ENCODE data around the gene SPRED1.

The SPRED1 gene

DNA sequence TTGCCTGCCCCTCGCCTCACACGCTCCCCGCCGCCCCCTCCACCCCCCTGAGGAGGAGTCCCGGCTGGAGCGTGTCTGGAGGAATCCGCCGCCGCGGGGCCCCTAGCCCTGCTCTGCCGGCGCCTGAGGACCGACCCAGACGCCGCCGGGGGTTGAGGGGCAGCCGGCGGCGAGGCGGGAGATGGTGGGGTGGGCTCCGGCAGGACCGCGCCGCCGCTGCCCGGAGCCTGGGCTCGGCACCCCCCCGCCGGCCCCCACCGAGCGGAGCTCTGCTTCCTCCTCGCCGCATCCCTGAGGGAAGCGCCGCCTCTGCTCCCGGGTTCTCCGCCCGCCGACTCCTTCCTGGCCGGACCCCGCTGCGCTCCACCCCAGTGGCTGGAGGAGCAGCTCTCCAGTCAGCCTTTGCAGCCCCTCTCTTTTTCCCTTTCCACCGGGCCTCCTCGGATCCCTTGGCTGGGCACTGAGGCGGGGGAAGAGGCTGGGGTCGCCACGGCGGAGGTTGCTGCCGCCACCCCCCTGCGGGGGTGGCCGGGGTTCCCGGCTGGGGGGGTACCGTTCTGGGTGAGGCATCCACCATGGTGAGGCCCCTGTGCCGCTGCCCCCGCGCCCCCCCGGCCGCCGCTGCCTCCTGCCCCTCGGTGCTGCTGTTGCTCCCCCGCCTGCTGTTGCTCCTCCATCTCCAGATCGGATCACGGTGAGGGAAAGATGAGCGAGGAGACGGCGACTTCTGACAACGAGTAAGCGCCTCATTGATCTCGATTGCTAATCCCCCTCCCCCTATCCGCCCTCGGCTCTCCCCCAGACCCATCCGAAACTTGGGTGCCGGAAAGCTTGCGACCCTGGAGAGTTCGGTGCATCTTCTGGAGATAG lies at the start of gene SPRED1:
Gene SPRED1 (plus strand): TSS at position 356 of the 870 bp plus-strand sequence. CDS start 350 bp downstream, at position 706.
- DNase-seq (ENCODE audit: low read depth in 2 of 3, low spot score in 1 of 3), result no peak

DNA sequence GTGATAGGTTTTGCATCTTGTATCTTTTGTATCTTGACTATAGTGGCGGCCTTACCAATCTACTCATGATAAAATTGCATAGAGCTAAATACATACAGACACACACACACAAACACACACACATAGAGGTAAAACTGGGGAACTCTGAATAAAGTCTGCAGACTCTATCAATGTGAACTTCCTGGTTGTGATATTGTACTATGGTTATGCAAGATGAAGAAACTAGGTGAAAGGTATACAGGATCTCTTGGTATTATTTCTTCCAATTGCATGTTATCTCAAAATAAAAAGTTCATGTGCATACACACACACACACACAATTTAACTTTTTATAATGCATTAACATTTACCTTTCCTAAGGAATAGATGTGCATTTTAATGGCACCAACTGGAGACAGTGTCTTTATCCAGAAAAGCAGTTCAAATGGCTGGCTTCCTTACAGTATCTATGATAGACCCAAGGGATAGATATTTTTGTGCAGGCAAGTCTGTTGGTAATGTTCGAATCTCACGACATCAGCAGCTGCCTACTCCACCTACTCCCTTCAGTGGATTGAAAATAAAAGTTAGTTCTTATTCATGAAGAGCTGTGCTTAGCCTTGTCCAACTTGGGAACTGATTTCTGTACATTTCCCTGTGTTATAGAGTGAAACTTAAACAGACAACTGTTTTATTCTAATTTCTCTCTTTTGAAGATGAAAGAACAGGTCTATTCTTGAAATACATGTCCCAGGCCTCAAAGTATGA lies 46.9 kb upstream of the SPRED1 start:
- no peak for DNase-seq (ENCODE audit: low read depth in 2 of 3, low spot score in 1 of 3)

DNA sequence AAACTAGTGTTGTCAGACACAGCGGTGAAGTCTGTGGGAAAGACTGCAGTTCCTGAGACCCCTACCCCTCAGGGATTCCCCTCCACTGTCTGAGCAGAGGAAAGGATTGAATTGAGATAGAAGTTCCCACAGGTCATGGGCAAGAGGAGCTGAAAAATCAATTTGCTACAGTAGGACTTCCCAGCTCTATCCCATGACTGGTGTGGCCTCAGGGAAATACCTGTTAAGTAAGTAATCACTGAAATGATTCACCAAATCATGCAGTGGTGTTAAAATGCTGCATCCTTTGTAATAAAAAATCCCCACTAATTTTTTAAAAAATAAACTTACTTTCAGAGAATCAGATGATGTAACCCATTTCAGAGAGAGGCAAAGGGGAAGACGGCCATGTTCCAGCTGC lies 45.0 kb upstream of the SPRED1 start:
- DNase-seq (ENCODE audit: low read depth in 2 of 3, low spot score in 1 of 3), result no peak

DNA sequence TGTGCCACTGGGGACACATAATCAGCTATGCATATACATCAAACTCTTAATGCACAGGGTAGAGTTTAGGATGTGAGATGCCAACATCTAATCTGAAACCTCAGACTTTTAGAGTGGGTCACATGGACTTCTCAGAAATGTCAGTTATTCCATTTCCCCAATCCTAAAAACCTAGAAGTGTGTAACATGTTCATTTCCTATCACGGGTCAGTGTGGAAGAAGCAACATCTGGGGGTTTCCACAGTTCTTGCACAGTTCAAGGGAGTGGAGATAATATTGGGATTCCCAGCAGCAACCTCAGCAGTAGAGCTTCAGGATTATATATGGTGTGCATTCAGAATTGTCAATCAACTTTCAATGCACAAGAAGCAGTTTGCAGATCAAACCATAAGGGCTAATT lies 44.4 kb upstream of the SPRED1 start:
- DNase-seq (ENCODE audit: low read depth in 2 of 3, low spot score in 1 of 3), result no peak

DNA sequence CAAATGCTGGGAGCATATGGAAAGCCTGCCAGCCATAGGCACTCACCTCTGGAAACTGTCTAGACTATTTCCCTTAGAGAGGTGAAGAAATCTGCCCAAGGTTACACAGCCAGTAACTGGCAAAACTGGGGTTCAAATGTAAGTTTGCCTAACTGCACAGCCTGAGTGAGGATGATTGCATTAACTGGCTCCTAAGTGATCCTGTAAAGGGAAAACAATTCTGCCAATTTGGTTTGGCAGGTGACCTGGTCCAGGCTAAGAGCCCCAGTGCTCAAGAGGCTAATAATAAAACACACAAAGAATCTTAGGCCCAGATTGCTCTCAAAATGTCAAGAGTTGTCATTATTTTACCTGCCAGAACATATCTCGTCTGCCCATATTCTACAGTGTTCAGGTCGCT lies 43.9 kb upstream of the SPRED1 start:
- DNase-seq (ENCODE audit: low read depth in 2 of 3, low spot score in 1 of 3), result no peak

DNA sequence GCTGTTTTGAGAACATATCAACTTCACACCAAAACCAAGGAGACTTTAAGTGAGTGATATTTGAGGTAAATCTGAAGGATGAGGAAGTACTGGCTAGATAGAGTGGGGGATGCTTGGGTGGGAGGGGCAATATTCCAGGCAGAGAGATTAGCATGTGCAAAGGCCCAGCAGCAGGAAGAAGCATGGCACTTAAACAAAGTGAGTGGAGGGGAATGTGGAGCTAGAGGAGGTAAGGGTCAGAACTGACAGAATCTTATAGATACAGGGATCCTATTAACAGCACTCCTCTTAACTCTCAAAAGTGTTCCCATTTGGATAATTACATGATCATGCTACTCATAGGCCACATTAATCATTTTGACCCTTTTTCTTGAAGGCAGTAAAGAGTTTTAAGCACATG lies 41.4 kb upstream of the SPRED1 start:
- no peak for DNase-seq (ENCODE audit: low read depth in 2 of 3, low spot score in 1 of 3)

DNA sequence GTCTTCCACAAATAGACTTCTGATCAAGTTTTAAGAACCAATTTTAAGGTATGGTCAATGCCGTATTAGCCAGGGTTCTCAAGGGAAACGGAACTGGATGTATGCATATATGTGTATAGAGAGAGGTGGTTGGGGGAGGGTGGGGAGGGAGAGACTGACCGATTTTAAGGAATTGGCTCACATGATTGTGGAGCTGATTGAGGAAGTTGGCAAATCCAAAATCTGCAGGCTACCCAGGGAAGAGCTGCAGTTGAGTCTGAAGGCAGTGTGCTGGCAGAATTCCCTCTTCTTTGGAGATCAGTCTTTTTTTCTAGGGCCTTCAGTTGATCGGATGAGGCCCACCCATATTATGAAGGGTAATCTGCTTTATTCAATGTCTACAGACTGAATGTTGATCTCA lies 40.8 kb upstream of the SPRED1 start:
- DNase-seq (ENCODE audit: low read depth in 2 of 3, low spot score in 1 of 3), result no peak

DNA sequence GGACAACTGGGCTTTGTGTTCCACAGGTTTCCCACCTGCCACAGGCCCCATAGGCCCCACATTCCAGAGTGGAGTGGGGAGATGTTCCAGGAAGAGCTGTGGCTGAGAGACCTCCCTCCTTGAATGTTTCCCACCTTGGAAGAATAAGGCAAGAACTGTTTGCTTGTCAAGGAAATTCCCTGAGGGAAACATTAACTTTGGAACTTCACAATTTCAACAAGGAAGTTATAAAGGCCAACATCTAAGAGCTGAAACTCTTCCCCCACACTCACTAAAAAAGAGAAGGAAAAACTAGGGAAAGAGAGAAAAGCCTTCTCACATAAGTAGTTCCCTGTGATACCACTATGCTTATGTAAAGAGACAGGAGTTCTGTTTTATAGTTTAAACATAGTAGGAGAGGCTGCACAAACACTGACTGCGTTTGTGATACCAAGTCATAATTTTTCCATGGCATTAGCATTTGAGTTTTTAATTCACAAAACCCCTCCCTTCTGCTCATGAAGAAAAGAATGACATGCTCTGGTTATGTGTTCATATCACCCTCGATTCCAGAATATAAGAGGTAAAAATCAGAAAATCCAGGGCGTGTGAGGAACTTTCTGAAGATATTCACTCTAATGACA lies 39.8 kb upstream of the SPRED1 start:
- DNase-seq (ENCODE audit: low read depth in 2 of 3, low spot score in 1 of 3), result no peak

DNA sequence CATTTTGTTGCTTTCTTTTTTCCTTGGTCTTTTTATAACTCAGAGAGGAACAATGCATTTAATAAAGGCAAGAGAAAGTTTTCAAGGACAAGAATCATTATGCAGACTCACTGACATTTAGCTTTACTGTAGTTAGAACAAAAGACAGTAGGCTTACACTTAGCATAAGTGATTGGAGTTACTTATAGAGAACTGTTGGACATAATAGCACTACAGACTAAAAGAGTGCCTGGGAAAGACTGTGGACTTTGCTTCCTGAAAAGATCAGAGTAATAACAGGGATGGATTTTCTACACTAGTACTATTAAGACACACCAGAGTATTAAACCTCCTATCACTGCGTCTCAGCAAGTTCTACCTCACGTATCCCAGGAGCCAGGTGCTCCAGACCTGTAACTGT lies 39.3 kb upstream of the SPRED1 start:
- no peak for DNase-seq (ENCODE audit: low read depth in 2 of 3, low spot score in 1 of 3)

DNA sequence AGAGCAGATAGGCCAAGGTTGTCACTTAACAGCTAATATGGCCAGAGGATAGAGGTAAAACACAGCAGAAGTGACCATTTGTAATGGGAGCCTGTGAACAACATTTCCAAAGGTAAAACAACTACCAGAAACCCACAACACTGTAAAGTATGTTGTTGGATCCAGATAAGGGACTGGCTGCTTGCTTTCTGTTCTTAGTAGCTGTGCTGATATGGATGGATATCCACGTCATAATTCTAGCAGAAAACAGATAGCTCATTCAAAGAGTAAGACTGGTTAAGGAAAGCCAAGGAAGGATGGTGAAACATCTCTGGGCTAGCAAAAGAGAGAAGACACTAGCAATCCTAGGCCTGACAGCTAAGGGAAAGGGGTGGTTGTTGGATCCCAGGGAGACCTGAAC lies 36.9 kb upstream of the SPRED1 start:
- DNase-seq (ENCODE audit: low read depth in 2 of 3, low spot score in 1 of 3), result no peak

DNA sequence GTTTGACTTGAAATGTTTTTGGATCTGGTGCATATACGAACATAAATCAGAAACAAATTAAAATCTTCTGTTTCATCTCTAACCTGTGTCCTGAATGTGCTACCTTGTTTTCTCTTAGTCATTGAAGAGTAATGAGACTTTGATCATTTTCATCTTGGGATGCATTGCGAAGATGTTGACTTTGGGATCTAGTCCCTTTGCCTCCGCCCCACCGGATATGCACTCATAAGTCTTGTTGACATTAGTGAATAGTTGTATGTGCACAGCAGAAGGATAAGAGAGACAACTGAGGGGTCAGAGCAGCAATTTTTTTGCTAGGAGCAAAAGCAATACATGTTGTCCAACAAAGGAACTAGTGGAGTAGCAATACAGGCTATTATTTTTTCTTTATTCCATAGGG lies 35.9 kb upstream of the SPRED1 start:
- no peak for DNase-seq (ENCODE audit: low read depth in 2 of 3, low spot score in 1 of 3)

DNA sequence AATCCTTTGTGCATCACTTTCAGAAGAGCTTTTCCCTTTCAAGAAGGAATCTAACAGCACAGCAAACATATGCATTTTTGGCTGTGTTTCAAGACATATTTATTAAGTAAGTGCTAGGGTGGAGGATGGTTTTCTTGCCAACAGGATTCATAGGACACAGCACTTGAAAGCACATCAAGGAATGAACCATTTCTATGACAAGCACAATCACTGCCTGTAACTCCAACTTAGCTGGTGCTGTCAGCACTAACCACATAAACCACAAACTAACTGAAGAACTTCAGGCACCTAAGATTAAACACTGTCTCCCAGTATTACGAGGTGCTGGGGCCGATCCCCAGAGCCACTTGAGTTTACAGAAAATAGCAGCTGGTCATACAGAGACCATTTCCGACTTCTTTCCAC lies 35.4 kb upstream of the SPRED1 start:
- DNase-seq (ENCODE audit: low read depth in 2 of 3, low spot score in 1 of 3), result no peak

DNA sequence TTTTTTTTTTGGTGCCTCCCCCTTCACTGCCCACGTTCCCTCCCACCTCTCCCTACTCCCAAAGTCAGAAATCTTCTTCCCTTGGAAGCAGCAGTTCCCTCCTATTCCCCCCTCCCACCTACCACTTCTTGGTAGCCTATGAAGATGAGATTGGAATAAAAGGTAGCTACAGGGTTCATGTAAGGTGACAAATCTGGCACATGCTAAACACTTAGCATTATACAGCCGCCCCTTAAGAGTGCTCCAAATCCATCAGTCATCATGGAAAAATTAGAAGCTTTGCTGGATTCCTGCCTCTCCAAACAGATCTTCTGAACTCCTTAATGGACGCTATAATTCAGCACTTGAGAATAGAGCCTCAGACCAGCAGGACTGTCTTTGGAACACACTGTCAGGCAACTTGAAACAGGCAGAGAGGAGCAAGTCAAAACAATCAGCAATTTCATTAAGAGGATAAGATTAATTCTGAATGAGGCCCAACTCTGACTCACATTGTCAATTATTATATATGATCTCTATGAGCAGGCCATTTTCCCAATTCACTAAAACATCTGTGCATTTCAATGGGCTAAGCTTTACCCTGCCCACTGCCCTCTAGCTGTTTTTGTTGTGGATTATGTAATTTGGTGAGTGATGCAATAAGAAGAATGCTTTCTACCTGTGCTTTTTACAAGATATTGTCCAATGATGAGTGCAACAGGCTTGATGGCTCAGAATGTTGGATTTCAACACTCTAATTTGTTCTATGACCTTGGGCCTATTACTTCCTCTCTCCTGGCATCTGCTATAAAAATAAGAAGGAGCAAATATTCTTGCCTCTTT lies 34.6 kb upstream of the SPRED1 start:
- DNase-seq (ENCODE audit: low read depth in 2 of 3, low spot score in 1 of 3), result no peak

DNA sequence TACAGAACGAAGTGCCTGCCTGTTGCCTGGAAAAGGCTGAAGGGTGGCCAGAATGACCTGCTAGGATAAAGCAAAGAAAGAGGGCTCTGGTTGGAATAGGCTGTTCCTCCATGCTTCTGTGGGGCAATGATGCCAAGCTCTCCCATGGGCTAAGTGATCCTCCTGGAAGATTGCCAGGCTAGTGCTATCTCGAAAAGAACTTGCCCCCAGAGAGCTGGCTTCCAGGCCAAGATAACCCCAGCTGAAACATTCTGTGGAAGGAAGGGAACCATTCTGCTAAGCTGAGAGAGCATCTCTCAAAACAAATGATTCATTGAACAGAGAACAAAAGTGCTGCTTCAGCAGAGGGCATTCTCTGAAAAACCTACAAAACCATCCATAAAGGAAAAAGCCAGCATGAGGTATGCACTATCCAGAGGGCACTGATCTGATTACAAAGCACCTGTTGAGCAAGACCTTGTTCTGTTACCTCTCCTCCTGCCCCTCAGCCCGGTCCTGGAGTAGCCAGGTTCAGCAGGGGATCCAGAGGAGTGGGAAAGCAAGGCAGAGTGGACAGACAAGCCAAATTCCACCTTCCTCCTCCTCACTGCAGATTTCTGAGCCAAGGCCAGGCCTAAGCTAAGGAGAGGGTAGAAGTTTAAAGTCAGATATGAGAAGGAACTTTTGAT lies 31.9 kb upstream of the SPRED1 start:
- DNase-seq (ENCODE audit: low read depth in 2 of 3, low spot score in 1 of 3), result no peak

DNA sequence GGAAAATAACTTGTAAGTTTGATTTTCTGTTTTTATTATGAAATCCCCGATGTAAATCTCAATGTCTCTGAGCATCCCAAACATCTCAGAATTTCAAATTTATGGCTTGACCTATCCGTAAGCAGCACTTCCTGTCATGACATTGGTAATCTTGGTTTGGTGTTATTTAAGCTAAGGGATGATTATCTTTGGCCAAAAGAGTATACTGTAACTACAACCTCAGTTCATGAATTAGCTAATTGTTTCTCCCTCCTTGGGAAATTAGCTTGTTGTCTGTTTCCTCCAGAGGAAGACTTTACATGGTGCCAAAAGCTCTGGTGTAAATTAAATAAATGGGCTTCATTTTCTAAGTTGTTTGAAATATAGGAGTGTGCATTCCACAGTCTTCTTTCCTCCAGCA lies 28.1 kb upstream of the SPRED1 start:
- DNase-seq (ENCODE audit: low read depth in 2 of 3, low spot score in 1 of 3), result no peak

DNA sequence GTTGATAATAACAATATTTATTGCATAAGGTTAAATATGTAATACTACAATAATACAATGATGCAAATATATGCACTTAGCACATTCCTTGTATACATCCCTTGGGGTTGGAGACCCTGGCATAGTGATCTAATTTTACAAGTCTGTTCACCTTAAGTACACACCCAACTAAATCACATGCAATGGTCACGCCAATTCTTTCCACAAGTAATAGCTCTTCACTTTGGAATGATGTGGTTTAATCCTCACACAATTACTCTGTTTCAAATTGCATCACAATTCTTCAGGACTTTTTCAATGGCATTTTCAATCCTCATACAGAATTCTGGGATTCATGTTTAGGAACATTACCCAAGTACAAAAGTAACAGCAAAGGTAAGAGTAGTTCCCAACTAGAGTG lies 27.3 kb upstream of the SPRED1 start:
- no peak for DNase-seq (ENCODE audit: low read depth in 2 of 3, low spot score in 1 of 3)

DNA sequence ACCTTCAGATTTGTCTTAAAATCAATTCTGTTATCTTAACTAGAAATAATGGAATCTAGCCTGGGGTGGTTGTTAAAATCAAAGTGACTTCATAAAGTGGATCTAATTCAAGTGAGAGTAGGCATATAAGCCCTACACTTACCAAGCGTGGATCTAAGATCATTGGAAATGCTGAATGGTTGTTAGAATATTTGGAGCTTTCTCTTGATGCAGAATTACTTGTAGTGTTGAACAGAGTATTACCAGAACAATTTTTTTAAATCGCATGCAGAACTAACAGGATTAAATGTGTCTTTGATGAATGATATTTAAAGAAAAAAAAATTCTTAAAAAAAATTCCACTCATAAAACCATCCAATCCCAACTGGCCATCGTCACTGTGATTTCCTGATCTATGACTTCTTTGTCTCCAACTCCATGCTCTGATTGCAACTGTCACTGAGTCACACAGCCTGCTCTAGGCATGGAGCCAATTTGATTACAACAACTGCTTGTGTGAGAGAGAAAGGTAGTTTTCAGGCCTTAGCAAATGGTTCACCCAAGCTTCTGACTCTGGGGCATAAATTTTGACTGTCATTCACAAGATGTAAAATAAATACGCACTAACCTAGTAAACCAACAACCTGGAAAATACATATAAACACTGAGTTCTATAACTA lies 25.9 kb upstream of the SPRED1 start:
- DNase-seq (ENCODE audit: low read depth in 2 of 3, low spot score in 1 of 3), result no peak

DNA sequence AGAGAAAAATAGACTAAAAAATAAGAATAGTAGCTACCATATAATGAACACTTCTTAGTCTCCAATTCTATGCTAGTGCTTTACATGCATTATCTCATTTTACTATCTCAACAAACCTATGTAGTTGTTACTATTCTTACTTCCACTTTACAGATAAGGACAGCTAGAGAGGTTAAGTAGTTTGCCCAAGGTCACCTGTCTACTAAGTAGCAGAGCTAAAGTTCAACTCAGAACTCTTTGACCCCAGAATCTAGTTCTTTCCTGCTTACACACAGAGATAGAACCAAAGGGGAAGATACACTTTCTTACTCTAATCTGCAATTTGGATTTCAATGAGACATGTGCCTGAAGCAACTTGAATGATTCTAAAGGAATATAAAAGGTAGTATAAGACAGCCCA lies 24.7 kb upstream of the SPRED1 start:
- DNase-seq (ENCODE audit: low read depth in 2 of 3, low spot score in 1 of 3), result no peak

DNA sequence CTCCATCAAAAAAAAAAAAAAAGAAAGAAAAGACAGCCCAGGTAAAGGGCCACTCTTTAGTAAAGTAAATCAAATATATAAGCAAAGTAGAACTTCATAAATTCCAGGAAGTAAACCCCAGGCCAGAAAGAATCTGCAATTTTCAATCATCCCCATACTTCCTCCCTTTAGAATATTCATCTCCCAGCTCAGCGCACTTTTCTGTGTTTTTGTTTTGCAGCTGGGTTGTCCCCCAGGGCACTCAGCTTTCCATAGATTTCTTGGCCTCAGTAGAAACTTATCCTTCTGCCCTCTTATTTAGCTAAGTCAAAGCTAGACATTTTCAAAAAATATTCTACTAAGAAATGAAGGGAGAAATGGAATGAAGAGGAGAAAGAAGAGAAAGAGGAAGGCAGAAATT lies 24.0 kb upstream of the SPRED1 start:
- no peak for DNase-seq (ENCODE audit: low read depth in 2 of 3, low spot score in 1 of 3)

DNA sequence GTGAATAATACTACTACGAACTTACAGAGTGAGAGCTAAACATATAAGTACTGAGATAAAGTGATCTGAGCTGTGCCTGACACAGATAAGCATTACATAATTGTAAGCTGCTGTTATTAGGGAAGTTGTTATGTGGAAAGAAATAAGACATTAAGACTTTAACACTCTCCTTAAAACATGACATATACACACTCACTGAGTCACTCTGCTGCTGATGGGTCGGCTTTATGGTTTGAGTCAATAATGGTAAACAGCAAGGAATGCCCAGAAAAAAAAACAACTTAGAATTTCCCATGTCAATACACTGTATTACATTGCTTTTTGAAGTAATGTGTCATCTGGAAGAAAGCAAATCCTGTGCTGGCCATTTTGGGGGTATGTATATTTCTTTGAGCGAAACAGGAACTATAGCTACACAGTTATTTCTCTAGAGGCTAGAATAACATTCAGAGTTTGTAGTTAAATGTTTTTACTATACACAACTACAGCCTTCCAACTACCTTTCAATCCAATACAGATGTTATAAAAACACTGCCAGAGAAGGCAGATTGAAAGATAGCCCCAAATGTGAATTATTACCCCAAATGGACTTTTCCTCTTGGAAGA lies 22.8 kb upstream of the SPRED1 start:
- DNase-seq (ENCODE audit: low read depth in 2 of 3, low spot score in 1 of 3), result no peak
